ENCODE data around the gene MMP15. TPM values are rescaled to one million over a fixed set of nuclear protein-coding genes. Genes with fewer than 3 reads are reported as not detected.
"Not testable (repeated sequence)": the region's sequence is repeated elsewhere in the genome, so short reads cannot be mapped to it uniquely, and the experiment has no call there.

Gene MMP15
- total and polyA plus RNA-seq, 2 of the 13 experiments (the other 11 are each of a cell fraction or from before 2014, with no cell fraction given) = 35.2 to 44.9 TPM

GRCh38 chr16:58095575-58095960 is 70.0 kb downstream of the MMP15 start:
- H3K79me2 ChIP-seq (ENCODE audit: insufficient read depth, low read length); H3K36me3 ChIP-seq (replicated peaks in 1 of 2; ENCODE audit: control insufficient read depth in 1 of 2, insufficient read depth in 2 of 2, low read length in 2 of 2); H3K27ac ChIP-seq (ENCODE audit: extremely low read length, insufficient read depth, low read length); in situ Hi-C loops (cut with HindIII; ENCODE audit: extremely low pct_ligation_motif_present, low pct_unique_long_range_greater_than_20kb); CTCF ChIA-PET (ENCODE audit: low intra/inter-chr PET ratio, low total read pairs); H3K4me3 ChIP-seq (replicated peaks in 1 of 3; ENCODE audit: insufficient read depth in 1 of 3, low read depth in 2 of 3, low read length in 3 of 3); H2AFZ ChIP-seq (ENCODE audit: low read length); POLR2A ChIA-PET; H3K9me3 ChIP-seq (ENCODE audit: low read length); H3K9ac ChIP-seq (ENCODE audit: insufficient read depth, low read depth, low read length); H4K20me1 ChIP-seq (ENCODE audit: insufficient read depth, low read length); ATAC-seq; DNase-seq (ENCODE audit: low spot score); FAIRE-seq; BruUV-seq (replicated peaks); intact Hi-C loops (cut with micrococcal nuclease; ENCODE audit: unreplicated experiment): not testable (repeated sequence)
- TF ChIP-seq, protein P1, sequence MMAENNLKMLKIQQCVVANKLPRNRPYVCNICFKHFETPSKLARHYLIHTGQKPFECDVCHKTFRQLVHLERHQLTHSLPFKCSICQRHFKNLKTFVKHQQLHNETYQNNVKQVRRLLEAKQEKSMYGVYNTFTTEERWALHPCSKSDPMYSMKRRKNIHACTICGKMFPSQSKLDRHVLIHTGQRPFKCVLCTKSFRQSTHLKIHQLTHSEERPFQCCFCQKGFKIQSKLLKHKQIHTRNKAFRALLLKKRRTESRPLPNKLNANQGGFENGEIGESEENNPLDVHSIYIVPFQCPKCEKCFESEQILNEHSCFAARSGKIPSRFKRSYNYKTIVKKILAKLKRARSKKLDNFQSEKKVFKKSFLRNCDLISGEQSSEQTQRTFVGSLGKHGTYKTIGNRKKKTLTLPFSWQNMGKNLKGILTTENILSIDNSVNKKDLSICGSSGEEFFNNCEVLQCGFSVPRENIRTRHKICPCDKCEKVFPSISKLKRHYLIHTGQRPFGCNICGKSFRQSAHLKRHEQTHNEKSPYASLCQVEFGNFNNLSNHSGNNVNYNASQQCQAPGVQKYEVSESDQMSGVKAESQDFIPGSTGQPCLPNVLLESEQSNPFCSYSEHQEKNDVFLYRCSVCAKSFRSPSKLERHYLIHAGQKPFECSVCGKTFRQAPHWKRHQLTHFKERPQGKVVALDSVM (CRISPR knock-in tag; IDR thresholded peaks at IDR 0.05) = peak; percentile 83
- TF ChIP-seq ZNF121 (CRISPR knock-in tag; IDR thresholded peaks at IDR 0.05) = peak; percentile 68
- WGBS (ENCODE audit: low lambda C conversion rate) = 13% methylated on average over 6 of the region's 6 CpGs
- H3K27me3 ChIP-seq (ENCODE audit: control insufficient read depth in 1 of 2, insufficient read depth in 2 of 2, low read length in 2 of 2) = peaks cover 0 to 30% of the 10 kb centered on the region in 2 experiments; a peak in 4 of 5 replicates
- peak overlapping the region; percentile 19; the same call in 1 of the 2 replicates for H3K4me2 ChIP-seq (ENCODE audit: low read depth, low read length)
- peaks cover 19% of the 10 kb centered on the region for H3K4me1 ChIP-seq (ENCODE audit: insufficient read depth, low read length)

DNA sequence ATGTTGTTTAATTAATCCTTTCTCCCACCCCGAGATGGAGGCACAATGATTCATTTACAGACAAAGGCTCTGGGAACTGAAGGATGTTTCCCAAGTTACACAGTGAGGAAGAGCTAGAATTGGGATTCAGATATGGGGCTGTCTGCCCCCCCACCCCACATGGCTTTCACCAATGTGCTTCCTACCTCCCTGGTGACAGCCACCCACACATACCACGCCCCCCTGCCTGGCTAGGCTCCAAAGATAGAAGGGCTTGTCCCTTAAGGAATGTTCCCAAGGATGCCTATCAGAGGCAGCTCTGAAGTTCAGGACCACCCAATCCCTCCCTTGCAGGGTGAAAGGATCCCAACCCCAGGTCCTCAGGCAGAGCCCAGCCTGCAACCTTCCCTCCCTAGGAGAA is 70.7 kb downstream of the MMP15 start:
- in situ Hi-C loops (cut with HindIII; ENCODE audit: extremely low pct_ligation_motif_present, low pct_unique_long_range_greater_than_20kb) (no loop called here), intact Hi-C loops (cut with micrococcal nuclease; ENCODE audit: unreplicated experiment) (no loop called here)
- FAIRE-seq (no peak), ATAC-seq (no peak), DNase-seq (ENCODE audit: low spot score) (no peak)
- WGBS (ENCODE audit: low lambda C conversion rate) = 17% methylated on average over 2 of the region's 2 CpGs
- Histone ChIP-seq H3K9me3 (ENCODE audit: low read length) (no peaks in the 10 kb centered on the region), H2AFZ (ENCODE audit: low read length) (no peak overlapping the region), H4K20me1 (ENCODE audit: insufficient read depth, low read length) (no peaks in the 10 kb centered on the region), H3K4me3 (replicated peaks in 1 of 3; ENCODE audit: insufficient read depth in 1 of 3, low read depth in 2 of 3, low read length in 3 of 3) (no peak overlapping the region), H3K9ac (ENCODE audit: insufficient read depth, low read depth, low read length) (no peak overlapping the region), H3K36me3 (replicated peaks in 1 of 2; ENCODE audit: control insufficient read depth in 1 of 2, insufficient read depth in 2 of 2, low read length in 2 of 2) (no peaks in the 10 kb centered on the region), H3K27me3 (ENCODE audit: control insufficient read depth in 1 of 2, insufficient read depth in 2 of 2, low read length in 2 of 2) (peaks cover 0 to 30% of the 10 kb centered on the region in 2 experiments; a peak in 4 of 5 replicates), H3K4me2 (ENCODE audit: low read depth, low read length) (no peak overlapping the region), H3K4me1 (ENCODE audit: insufficient read depth, low read length) (peaks cover 20% of the 10 kb centered on the region), H3K27ac (ENCODE audit: extremely low read length, insufficient read depth, low read length) (no peak overlapping the region), H3K79me2 (ENCODE audit: insufficient read depth, low read length) (no peaks in the 10 kb centered on the region)
- TF ChIP-seq ZSCAN25 (CRISPR knock-in tag; IDR thresholded peaks at IDR 0.05) (peak; percentile 49; the same call in 1 of the 2 replicates), ZNF138 (CRISPR knock-in tag; IDR thresholded peaks at IDR 0.05; ENCODE audit: low read depth) (no peak)
- BruUV-seq (replicated peaks) = no TSS peak
- CTCF ChIA-PET (ENCODE audit: low intra/inter-chr PET ratio, low total read pairs) = no interaction called here
- POLR2A ChIA-PET = interaction anchor here (1.1 kb wide), 1 partner anchor 33 kb away, joined by 3 read pairs; the partner anchor contains the start of gene CFAP20

Small RNAs within 50 kb of the gene (small RNA-seq; reads per million reads assigned to genes)
- 0 reads per million in 3 experiments for gene RF00019 (ENCODE audit: insufficient read depth in 2 of 3, insufficient read length in 3 of 3, low read depth in 2 of 3, low replicate concordance in 1 of 3)

Other genes with a start within 250 kb of the MMP15 start
- 30.0 and 45.3 TPM in 2 replicates for gene KIFC3, start 223.3 kb upstream of the MMP15 start, total RNA-seq (2016; rRNA removed; fragmentation: Illumina TruSeq; extraction: Trizol)
- gene KIFC3, start 223.3 kb upstream of the MMP15 start, polyA plus RNA-seq (2011; rRNA removed) = 42.1 and 70.6 TPM in 2 replicates
- gene CNGB1, start 54.6 kb upstream of the MMP15 start, total RNA-seq (2016; rRNA removed; fragmentation: Illumina TruSeq; extraction: Trizol) = 0.02 and 0.03 TPM in 2 replicates
- 0.15 and 0.29 TPM in 2 replicates for gene CNGB1, start 54.6 kb upstream of the MMP15 start, polyA plus RNA-seq (2011; rRNA removed)
- gene ZNF319, start 25.1 kb upstream of the MMP15 start, total RNA-seq (2016; rRNA removed; fragmentation: Illumina TruSeq; extraction: Trizol) = 3.5 and 3.6 TPM in 2 replicates
- gene ZNF319, start 25.1 kb upstream of the MMP15 start, polyA plus RNA-seq (2011; rRNA removed) = 2.4 and 5.2 TPM in 2 replicates
- 16.7 and 33.5 TPM in 2 replicates for gene USB1, start 24.3 kb upstream of the MMP15 start, total RNA-seq (2016; rRNA removed; fragmentation: Illumina TruSeq; extraction: Trizol)
- 65.4 and 75.9 TPM in 2 replicates for gene USB1, start 24.3 kb upstream of the MMP15 start, polyA plus RNA-seq (2011; rRNA removed)
- 87.4 and 103 TPM in 2 replicates for gene CFAP20, start 103.6 kb downstream of the MMP15 start, total RNA-seq (2016; rRNA removed; fragmentation: Illumina TruSeq; extraction: Trizol)
- 62.3 and 73.1 TPM in 2 replicates for gene CFAP20, start 103.6 kb downstream of the MMP15 start, polyA plus RNA-seq (2011; rRNA removed)
- gene CSNK2A2, start 172.4 kb downstream of the MMP15 start, total RNA-seq (2016; rRNA removed; fragmentation: Illumina TruSeq; extraction: Trizol) = 46.4 and 75.8 TPM in 2 replicates
- gene CSNK2A2, start 172.4 kb downstream of the MMP15 start, polyA plus RNA-seq (2011; rRNA removed) = 48.0 and 56.9 TPM in 2 replicates

All from HepG2 (cell line).